Panc1 (cell line): ENCODE data around the gene ZNF554. TPM values are rescaled to one million over a fixed set of nuclear protein-coding genes. Genes with fewer than 3 reads are reported as not detected.

ENCODE experiments used
- ATAC-seq: fragments of 200-7000 bp; cut with Tn5 transposase; 2 replicates; pipeline ENCODE4 v1.9.1; 2020; ENCODE audit warnings: mild to moderate bottlenecking, moderate library complexity
- BruUV-seq: library from RNA; stranded (reverse); fragments of 400-500 nt; replicated peaks from 2 replicates; lab custom pipeline; 2021; lab: Mats Ljungman, UMichigan
- CTCF ChIA-PET: fragments of 300-600 bp; sonication (Branson Sonifier 250); formaldehyde crosslinking; loops from one replicate; lab custom pipeline; 2022; ENCODE audit warnings: antibody characterized with exemption; lab: Charles Lee
- POLR2A ChIA-PET: fragments of 300-600 bp; sonication (Branson Sonifier 250); formaldehyde crosslinking; loops from one replicate; lab custom pipeline; 2022; ENCODE audit warnings: antibody characterized with exemption; lab: Charles Lee
- DNase-seq: peaks from one replicate; pipeline ENCODE4 v3.0.0-alpha.2; 2010; ENCODE audit warnings: low read depth, low spot score
- H3K27ac ChIP-seq: 2 replicates; pipeline ENCODE4 v1.5.1; 2011; ENCODE audit warnings: mild to moderate bottlenecking, low read length, inconsistent platforms
- H3K27me3 ChIP-seq: fragments of 200-500 bp; sonication (Bioruptor generic); 2 replicates; pipeline ENCODE4 v1.6.0; 2014; ENCODE audit warnings: low read length, inconsistent platforms; ENCODE audit not compliant: control insufficient read depth, insufficient read depth
- H3K36me3 ChIP-seq: fragments of 200-500 bp; sonication (Bioruptor generic); 2 replicates; pipeline ENCODE4 v1.5.1; 2014; ENCODE audit warnings: inconsistent platforms, mild to moderate bottlenecking, low read length, moderate library complexity; ENCODE audit not compliant: control insufficient read depth, insufficient read depth
- H3K4me1 ChIP-seq: 2 replicates; pipeline ENCODE4 v1.5.1; 2011; ENCODE audit warnings: inconsistent platforms, mild to moderate bottlenecking, low read length, moderate library complexity; ENCODE audit not compliant: control insufficient read depth, insufficient read depth
- H3K4me3 ChIP-seq, 2 experiments: 2 replicates each; pipeline ENCODE4 v1.5.1; 2011 to 2012; ENCODE audit warnings: low read depth in 2 of 2, low read length in 2 of 2, mild to moderate bottlenecking in 2 of 2, inconsistent platforms in 1 of 2, moderate library complexity in 1 of 2
- H3K9me3 ChIP-seq: fragments of 200-500 bp; sonication (Bioruptor generic); 2 replicates; pipeline ENCODE4 v1.5.1; 2014; ENCODE audit warnings: low read depth, mild to moderate bottlenecking, inconsistent platforms, low read length, moderate library complexity; ENCODE audit not compliant: control insufficient read depth, insufficient read depth
- POLR2AphosphoS5 ChIP-seq: IDR thresholded peaks from 2 replicates; pipeline ENCODE4 v1.6.1; 2012; ENCODE audit warnings: mild to moderate bottlenecking, low read depth, low read length, moderate library complexity
- SIN3A ChIP-seq: IDR thresholded peaks from 2 replicates; pipeline ENCODE4 v1.6.1; 2012; ENCODE audit warnings: low read depth, mild to moderate bottlenecking, low read length, moderate library complexity, borderline replicate concordance; ENCODE audit not compliant: insufficient read depth
- TCF7L2 ChIP-seq: IDR thresholded peaks from 2 replicates; pipeline ENCODE4 v1.6.1; 2011; ENCODE audit warnings: mild to moderate bottlenecking, low read depth, low read length, inconsistent platforms
- in situ Hi-C: cut with HindIII; loops from 2 replicates; pipeline ENCODE4 v1.10.0; 2016; ENCODE audit warnings: low sequenced_read_pairs, low pct_unique_long_range_greater_than_20kb
- intact Hi-C: fragments of 100-400 bp; cut with micrococcal nuclease; formaldehyde crosslinking; loops from one replicate; pipeline ENCODE4 v1.10.0; 2022; ENCODE audit not compliant: unreplicated experiment
- total RNA-seq: library from RNA; stranded (reverse); gene quantifications from one replicate; pipeline ENCODE4 v1.2.1, GENCODE V29; 2021; ENCODE audit not compliant: unreplicated experiment
- TF ChIP-seq, protein P1 (sequence below): fragments of 450-650 bp; IDR thresholded peaks from 2 replicates; pipeline ENCODE4 v1.5.1; 2017; ENCODE audit warnings: mild to moderate bottlenecking
- TF ChIP-seq, protein P2 (sequence below), 2 experiments: IDR thresholded peaks; 2 replicates each; pipeline ENCODE4 v1.6.1; 2011 to 2012; ENCODE audit warnings: low read depth in 2 of 2, control low read depth in 1 of 2, low read length in 1 of 2, mild to moderate bottlenecking in 1 of 2, moderate library complexity in 1 of 2; ENCODE audit not compliant: insufficient read depth in 1 of 2

The ZNF554 gene
- total RNA-seq, 1 experiment from 2014 or later, result 1.5 TPM

DNA sequence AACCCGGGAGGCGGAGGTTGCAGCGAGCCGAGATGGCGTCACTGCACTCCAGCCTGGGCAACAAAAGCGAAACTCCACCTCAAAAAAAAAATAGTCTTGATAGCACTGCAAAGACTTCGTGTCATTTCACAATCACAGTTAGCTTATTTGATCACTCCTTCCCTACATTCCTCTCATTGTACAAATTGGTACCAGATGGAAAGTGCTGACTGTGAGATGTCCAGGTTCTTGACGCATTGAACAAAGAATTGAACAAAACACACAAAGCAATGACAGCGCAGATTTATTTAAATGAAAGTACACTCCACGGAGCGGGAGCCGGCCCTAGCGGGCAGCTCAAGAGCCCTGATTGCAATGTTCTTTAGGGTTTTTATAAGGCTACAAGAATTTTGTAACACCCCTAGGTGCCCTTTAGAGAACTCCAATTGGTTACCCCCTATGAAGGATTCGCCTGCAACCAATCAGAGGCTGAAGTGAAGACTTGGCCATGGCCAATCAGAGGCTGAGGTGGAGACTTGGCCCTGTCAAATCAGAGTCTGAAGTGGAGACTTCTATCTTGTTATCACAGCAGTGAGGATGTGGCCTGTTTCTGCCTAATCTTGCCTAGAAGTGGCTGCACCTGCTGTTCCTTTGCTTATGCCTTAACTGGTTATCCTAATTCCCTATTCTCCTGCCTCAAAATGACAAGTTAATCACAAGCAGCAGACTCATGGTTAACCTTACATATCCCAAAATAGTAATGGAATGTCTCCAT is 64.2 kb downstream of the ZNF554 start:
- DNase-seq, result no peak
- ChIA-PET CTCF (no interaction called here), POLR2A (no interaction called here)
- in situ Hi-C loops, result no loop called here
- intact Hi-C loops, result no loop called here
- Histone ChIP-seq H3K27me3 (no peaks in the 10 kb centered on the region), H3K4me3 (no peak overlapping the region), H3K9me3 (no peaks in the 10 kb centered on the region), H3K36me3 (no peaks in the 10 kb centered on the region), H3K4me1 (no peaks in the 10 kb centered on the region), H3K27ac (no peak overlapping the region)
- BruUV-seq, result no TSS peak
- TF ChIP-seq SIN3A, result no peak
- ATAC-seq, result no peak

- no peak overlapping the region for H3K27ac ChIP-seq
- CTCF ChIA-PET, result interaction anchor here (0.6 kb wide), 1 partner anchor 380 kb away, joined by 7 read pairs; no protein-coding TSS in a partner anchor
- no peaks in the 10 kb centered on the region for H3K9me3 ChIP-seq
- intact Hi-C loops, result no loop called here
- no peaks in the 10 kb centered on the region for H3K4me1 ChIP-seq
- POLR2A ChIA-PET, result no interaction called here
- TF ChIP-seq POLR2AphosphoS5 (no peak), TCF7L2 (no peak), SIN3A (no peak)
- TF ChIP-seq, protein P1, sequence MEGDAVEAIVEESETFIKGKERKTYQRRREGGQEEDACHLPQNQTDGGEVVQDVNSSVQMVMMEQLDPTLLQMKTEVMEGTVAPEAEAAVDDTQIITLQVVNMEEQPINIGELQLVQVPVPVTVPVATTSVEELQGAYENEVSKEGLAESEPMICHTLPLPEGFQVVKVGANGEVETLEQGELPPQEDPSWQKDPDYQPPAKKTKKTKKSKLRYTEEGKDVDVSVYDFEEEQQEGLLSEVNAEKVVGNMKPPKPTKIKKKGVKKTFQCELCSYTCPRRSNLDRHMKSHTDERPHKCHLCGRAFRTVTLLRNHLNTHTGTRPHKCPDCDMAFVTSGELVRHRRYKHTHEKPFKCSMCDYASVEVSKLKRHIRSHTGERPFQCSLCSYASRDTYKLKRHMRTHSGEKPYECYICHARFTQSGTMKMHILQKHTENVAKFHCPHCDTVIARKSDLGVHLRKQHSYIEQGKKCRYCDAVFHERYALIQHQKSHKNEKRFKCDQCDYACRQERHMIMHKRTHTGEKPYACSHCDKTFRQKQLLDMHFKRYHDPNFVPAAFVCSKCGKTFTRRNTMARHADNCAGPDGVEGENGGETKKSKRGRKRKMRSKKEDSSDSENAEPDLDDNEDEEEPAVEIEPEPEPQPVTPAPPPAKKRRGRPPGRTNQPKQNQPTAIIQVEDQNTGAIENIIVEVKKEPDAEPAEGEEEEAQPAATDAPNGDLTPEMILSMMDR, result no peak
- TF ChIP-seq, protein P2, sequence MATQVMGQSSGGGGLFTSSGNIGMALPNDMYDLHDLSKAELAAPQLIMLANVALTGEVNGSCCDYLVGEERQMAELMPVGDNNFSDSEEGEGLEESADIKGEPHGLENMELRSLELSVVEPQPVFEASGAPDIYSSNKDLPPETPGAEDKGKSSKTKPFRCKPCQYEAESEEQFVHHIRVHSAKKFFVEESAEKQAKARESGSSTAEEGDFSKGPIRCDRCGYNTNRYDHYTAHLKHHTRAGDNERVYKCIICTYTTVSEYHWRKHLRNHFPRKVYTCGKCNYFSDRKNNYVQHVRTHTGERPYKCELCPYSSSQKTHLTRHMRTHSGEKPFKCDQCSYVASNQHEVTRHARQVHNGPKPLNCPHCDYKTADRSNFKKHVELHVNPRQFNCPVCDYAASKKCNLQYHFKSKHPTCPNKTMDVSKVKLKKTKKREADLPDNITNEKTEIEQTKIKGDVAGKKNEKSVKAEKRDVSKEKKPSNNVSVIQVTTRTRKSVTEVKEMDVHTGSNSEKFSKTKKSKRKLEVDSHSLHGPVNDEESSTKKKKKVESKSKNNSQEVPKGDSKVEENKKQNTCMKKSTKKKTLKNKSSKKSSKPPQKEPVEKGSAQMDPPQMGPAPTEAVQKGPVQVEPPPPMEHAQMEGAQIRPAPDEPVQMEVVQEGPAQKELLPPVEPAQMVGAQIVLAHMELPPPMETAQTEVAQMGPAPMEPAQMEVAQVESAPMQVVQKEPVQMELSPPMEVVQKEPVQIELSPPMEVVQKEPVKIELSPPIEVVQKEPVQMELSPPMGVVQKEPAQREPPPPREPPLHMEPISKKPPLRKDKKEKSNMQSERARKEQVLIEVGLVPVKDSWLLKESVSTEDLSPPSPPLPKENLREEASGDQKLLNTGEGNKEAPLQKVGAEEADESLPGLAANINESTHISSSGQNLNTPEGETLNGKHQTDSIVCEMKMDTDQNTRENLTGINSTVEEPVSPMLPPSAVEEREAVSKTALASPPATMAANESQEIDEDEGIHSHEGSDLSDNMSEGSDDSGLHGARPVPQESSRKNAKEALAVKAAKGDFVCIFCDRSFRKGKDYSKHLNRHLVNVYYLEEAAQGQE (IDR thresholded peaks at IDR 0.05; ENCODE audit: insufficient read depth in 1 of 2, low read depth in 2 of 2, low read length in 1 of 2), result no peak
- H3K36me3 ChIP-seq, result no peaks in the 10 kb centered on the region
- in situ Hi-C loops, result no loop called here
- no peaks in the 10 kb centered on the region for H3K27me3 ChIP-seq
- no peak for ATAC-seq
- H3K4me3 ChIP-seq, result no peak overlapping the region
- no TSS peak for BruUV-seq
- no peak for DNase-seq
Measured at GRCh38 chr19:2885736-2886135, 66.1 kb downstream of the ZNF554 start.

Other genes with a start within 250 kb of the ZNF554 start
- 0.74 TPM for gene GNG7, start 117.2 kb upstream of the ZNF554 start, total RNA-seq
- 18.5 TPM for gene DIRAS1, start 98.5 kb upstream of the ZNF554 start, total RNA-seq
- gene SLC39A3, start 79.9 kb upstream of the ZNF554 start, total RNA-seq, result 46.6 TPM
- 85.7 TPM for gene SGTA, start 36.6 kb upstream of the ZNF554 start, total RNA-seq
- gene THOP1, start 34.4 kb upstream of the ZNF554 start, total RNA-seq, result 143 TPM
- gene ZNF555, start 21.6 kb downstream of the ZNF554 start, total RNA-seq, result 7.3 TPM
- gene ZNF556, start 47.5 kb downstream of the ZNF554 start, total RNA-seq, result not detected
- gene ZNF57, start 81.1 kb downstream of the ZNF554 start, total RNA-seq, result 4.9 TPM
- gene ZNF77, start 125.1 kb downstream of the ZNF554 start, total RNA-seq, result 4.5 TPM
- gene TLE6, start 157.7 kb downstream of the ZNF554 start, total RNA-seq, result 4.0 TPM
- gene TLE2, start 209.4 kb downstream of the ZNF554 start, total RNA-seq, result 6.2 TPM
- 287 TPM for gene TLE5, start 242.6 kb downstream of the ZNF554 start, total RNA-seq